ENCODE data around the gene ARL6.
A peak's percentile ranks its signal among the peaks of the same experiment; 100 is the strongest.
"Not testable (repeated sequence)": the region's sequence is repeated elsewhere in the genome, so short reads cannot be mapped to it uniquely, and the experiment has no call there.

The ARL6 gene

GRCh38 chr3:97821287-97821773 is 56.8 kb downstream of the ARL6 start:
- peak in 1 of 3 donors; percentile 8 for DNase-seq (ENCODE audit: low read depth in 2 of 3, low spot score in 1 of 3)

GRCh38 chr3:97821774-97822358 is 57.3 kb downstream of the ARL6 start, which contains the start of gene CRYBG3:
Gene CRYBG3, plus strand, starts transcription at chr3:97822011. Its CDS starts 196 bp downstream, at chr3:97822207.
- DNase-seq (ENCODE audit: low read depth in 2 of 3, low spot score in 1 of 3): peak; percentile 64 to 79 (median 67)

- peak in 1 of 3 donors; percentile 6 for DNase-seq (ENCODE audit: low read depth in 2 of 3, low spot score in 1 of 3)
Measured at GRCh38 chr3:97822359-97822775, 57.8 kb downstream of the ARL6 start.

- DNase-seq (ENCODE audit: low read depth in 2 of 3, low spot score in 1 of 3): no peak
Measured at GRCh38 chr3:97823046-97824004, 58.8 kb downstream of the ARL6 start.

GRCh38 chr3:97825101-97825500 is 60.5 kb downstream of the ARL6 start:
- DNase-seq (ENCODE audit: low read depth in 2 of 3, low spot score in 1 of 3): no peak

- DNase-seq (ENCODE audit: low read depth in 2 of 3, low spot score in 1 of 3): no peak
Measured at GRCh38 chr3:97827741-97828471, 63.3 kb downstream of the ARL6 start.

GRCh38 chr3:97829198-97829597 is 64.6 kb downstream of the ARL6 start:
- DNase-seq (ENCODE audit: low read depth in 2 of 3, low spot score in 1 of 3): no peak

GRCh38 chr3:97830638-97831037 is 66.1 kb downstream of the ARL6 start:
- DNase-seq (ENCODE audit: low read depth in 2 of 3, low spot score in 1 of 3): no peak

- no peak for DNase-seq (ENCODE audit: low read depth in 2 of 3, low spot score in 1 of 3)
Measured at GRCh38 chr3:97831140-97831539, 66.6 kb downstream of the ARL6 start.

- not testable (repeated sequence) for DNase-seq (ENCODE audit: low read depth in 2 of 3, low spot score in 1 of 3)
Measured at GRCh38 chr3:97833184-97833583, 68.6 kb downstream of the ARL6 start.

GRCh38 chr3:97835761-97836160 is 71.2 kb downstream of the ARL6 start:
- no peak for DNase-seq (ENCODE audit: low read depth in 2 of 3, low spot score in 1 of 3)

- no peak for DNase-seq (ENCODE audit: low read depth in 2 of 3, low spot score in 1 of 3)
Measured at GRCh38 chr3:97838393-97838792, 73.8 kb downstream of the ARL6 start.

- no peak for DNase-seq (ENCODE audit: low read depth in 2 of 3, low spot score in 1 of 3)
Measured at GRCh38 chr3:97839944-97840343, 75.4 kb downstream of the ARL6 start.

- no peak for DNase-seq (ENCODE audit: low read depth in 2 of 3, low spot score in 1 of 3)
Measured at GRCh38 chr3:97841304-97841703, 76.7 kb downstream of the ARL6 start.

- no peak for DNase-seq (ENCODE audit: low read depth in 2 of 3, low spot score in 1 of 3)
Measured at GRCh38 chr3:97841956-97842355, 77.4 kb downstream of the ARL6 start.

GRCh38 chr3:97848779-97849178 is 84.2 kb downstream of the ARL6 start:
- DNase-seq (ENCODE audit: low read depth in 2 of 3, low spot score in 1 of 3): no peak
